Activated CD8-positive, alpha-beta memory T cell treated with anti-CD3 and anti-CD28 coated beads for 36 hours (primary cell): ENCODE data around the gene SYT9. TPM values are rescaled to one million over a fixed set of nuclear protein-coding genes. Genes with fewer than 3 reads are reported as not detected.

Source experiments
- CTCF ChIA-PET: fragments of 350-600 bp; sonication (Branson Sonifier 250); formaldehyde crosslinking; loops from one replicate; lab custom pipeline; 2021; ENCODE audit warnings: antibody characterized with exemption; lab: Charles Lee
- POLR2A ChIA-PET: fragments of 350-600 bp; sonication (Branson Sonifier 250); formaldehyde crosslinking; loops from one replicate; lab custom pipeline; 2021; ENCODE audit warnings: antibody characterized with exemption; lab: Charles Lee
- total RNA-seq, 2 experiments: library from RNA; stranded (reverse); gene quantifications; one replicate each; pipeline ENCODE4 v1.2.3, GENCODE V29; 2021

SYT9 gene
- total RNA-seq, 2 experiments from 2014 or later = not detected

DNA sequence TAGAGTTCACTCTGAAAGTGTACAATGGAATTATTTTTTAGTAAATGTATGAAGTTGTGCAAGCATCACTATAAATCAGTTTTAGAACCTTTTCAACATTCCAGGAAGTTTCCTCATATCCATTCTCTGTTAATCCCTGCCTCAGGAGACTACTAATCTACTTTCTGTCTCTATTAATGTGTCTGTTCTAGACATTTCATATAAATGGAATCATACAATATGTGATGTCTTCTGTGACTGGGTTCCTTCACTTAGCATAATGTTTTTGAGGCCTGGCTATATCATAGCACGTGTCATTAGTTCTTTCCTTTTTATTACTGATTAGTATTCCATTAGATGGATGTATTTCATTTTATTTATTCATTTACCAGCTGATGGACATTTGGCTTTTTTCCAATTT is 17.1 kb downstream of the SYT9 start:
- CTCF ChIA-PET = no interaction called here
- POLR2A ChIA-PET = no interaction called here

DNA sequence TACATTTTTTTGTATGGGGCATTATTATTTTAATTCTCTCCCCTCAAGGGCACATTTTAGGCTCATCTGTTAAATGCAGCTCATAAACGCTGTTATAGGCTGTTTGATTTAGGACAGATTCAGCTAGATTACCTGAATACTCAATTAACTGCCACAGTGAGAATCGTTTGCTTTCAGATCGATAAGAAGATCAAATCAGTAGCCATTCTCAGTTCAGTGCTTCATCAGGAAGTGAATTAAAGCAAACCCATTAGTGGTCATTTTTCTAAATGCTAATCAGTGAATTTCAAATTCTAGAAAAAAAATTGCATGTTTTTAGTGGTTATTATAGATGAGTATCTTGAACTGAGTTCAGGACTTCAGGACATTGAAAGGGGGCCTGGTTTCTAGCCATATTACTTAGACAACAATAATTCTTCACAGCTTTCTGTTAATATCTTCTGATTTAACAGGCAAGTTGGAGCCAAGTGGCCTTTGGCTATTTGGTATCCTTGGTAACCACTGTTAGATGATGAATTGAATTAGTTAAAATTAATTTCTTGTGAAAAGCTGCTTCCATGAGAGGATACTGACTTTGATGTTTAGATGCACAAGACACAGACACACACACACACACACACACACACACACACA is 18.6 kb downstream of the SYT9 start:
- ChIA-PET CTCF (interaction anchor here (0.6 kb wide), 1 partner anchor 1558 kb away, joined by 3 read pairs; no protein-coding TSS in a partner anchor), POLR2A (no interaction called here)

DNA sequence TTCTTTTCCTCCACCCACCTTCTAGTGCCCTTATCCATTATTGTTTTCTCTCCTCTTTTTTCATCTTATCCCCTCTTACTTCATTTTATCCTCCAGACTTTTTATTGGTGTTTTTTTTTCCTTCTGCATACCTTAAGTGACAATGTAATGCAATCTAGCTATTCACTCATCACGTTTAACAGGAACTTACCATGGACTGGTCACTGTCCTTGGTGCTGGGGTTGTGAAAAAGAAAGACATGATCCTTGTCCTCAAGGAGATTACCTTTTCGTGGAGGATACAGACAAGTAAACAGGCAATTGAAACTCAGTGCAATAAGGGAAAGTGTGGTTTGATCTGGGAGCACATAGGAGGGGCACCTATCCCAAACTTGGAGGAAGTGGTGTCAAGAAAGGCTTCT is 20.7 kb downstream of the SYT9 start:
- ChIA-PET CTCF (no interaction called here), POLR2A (no interaction called here)

DNA sequence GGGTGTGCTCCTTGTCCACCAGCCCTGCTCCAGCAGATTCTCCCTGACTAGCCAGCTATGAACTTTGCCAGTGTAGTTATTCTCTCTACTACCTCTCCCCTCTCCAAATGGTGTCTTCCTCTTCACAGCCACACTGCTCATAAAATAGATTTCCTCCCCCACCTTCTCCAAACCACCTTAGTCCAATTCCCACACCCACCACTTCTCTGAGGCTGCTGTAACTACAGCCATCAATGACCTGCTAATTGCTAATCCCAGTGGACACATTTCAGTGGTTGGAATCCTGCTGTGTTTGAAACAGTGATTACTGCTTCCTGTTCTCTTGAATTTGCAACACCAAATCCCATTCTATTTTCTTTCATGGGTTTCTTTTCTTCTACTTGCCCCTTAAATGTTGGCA is 23.4 kb downstream of the SYT9 start:
- POLR2A ChIA-PET = no interaction called here
- CTCF ChIA-PET = no interaction called here

DNA sequence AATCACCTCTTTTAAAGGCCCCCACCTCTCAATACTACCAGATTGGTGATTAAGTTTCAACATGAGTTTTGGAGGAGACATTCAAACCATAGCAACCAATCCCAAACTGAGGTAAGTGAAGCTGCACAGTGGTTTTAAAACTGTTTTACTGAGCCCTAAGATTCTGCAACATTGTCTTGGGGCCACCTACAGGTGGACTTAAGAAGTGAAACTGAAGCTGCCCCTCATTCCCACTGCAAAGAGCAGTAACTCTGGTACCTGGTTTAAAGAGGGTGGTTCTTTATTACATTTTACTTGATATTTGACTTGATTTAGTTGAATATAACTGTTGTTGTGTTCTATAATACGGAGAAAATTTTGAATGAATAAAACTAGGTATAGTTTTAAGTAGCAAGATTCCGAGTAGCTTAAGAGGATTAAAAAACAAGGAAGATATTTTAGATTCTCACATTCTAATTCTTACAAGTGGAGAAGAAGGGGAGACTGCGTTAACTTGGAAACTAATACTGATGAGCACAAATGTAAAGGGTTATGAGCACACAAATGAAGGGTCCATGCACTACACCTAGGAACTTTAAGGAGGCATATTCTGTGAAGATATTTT is 26.7 kb downstream of the SYT9 start:
- POLR2A ChIA-PET = no interaction called here
- CTCF ChIA-PET = no interaction called here

DNA sequence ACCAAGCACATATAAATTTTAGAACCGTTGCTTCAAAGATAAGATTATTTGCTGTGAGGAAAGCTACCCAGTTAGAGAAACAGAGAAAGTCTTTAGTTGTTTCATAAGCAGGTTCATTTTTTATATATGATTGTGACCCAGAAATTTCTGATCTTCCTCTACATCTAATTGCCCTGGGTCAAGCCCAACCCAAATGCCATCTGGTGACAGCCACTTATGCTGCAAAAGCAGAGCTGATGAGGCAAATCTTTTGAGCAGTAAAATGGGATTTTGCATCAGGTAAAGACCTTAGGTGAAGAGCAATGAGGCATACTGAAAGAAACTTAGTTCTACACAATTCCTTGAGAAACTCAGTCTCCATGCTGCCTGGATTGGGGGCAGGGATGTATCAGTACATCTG is 28.0 kb downstream of the SYT9 start:
- POLR2A ChIA-PET = no interaction called here
- CTCF ChIA-PET = no interaction called here

DNA sequence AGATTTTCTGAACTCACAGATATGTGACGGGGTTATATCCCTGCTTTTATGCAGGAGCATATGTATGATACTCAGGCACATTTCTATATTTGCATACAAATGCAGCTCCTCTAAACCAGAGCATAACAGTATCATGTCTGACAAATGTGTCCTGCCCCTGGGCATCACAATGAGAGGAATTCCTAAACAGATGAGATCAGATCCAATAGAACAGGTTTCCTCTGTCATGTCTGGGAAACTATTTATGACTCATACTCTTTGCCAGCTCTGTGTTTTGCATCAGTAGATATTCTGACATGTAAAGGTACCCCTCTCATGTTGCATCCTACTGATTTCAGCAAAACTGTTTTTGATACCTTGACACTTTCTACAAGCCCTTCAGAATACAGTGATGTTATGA is 29.4 kb downstream of the SYT9 start:
- POLR2A ChIA-PET = no interaction called here
- CTCF ChIA-PET = no interaction called here

DNA sequence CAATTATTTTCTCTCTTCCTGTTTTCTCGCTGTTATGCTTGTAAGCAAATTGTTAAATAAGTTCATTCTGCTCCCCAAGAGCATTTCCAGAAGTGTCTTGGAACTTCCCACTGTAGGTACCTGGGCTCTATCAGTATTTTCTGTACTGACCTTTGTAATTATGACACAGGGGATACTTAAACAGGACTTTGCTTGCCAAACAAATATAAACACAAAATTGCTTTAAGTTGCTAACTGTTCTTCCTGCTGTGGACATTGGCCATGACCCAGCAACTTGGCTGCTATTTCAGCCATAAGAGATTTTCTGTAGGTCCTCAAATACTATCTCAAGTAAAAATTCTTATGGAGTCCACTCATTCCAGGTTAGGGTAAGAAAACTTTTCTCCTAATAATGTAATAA is 30.1 kb downstream of the SYT9 start:
- ChIA-PET POLR2A (no interaction called here), CTCF (no interaction called here)

DNA sequence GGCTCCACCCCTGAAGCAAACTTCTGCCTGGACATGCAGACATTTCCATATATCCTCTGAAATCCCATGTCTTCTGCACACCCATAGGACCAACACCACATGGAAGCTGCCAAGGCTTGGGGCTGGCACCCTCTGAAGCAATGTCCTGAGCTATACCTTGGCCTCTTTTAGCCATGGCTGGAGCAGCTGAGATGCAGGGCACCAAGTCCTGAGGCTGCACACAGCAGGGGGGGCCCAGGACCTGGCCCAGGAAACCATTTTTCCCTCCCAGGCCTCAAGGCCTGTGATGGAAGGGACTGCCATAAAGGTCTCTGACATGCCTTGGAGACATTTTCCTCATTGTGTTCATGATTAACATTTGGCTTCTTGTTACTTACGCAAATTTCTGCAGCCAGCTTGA is 34.5 kb downstream of the SYT9 start:
- CTCF ChIA-PET = no interaction called here
- POLR2A ChIA-PET = no interaction called here

DNA sequence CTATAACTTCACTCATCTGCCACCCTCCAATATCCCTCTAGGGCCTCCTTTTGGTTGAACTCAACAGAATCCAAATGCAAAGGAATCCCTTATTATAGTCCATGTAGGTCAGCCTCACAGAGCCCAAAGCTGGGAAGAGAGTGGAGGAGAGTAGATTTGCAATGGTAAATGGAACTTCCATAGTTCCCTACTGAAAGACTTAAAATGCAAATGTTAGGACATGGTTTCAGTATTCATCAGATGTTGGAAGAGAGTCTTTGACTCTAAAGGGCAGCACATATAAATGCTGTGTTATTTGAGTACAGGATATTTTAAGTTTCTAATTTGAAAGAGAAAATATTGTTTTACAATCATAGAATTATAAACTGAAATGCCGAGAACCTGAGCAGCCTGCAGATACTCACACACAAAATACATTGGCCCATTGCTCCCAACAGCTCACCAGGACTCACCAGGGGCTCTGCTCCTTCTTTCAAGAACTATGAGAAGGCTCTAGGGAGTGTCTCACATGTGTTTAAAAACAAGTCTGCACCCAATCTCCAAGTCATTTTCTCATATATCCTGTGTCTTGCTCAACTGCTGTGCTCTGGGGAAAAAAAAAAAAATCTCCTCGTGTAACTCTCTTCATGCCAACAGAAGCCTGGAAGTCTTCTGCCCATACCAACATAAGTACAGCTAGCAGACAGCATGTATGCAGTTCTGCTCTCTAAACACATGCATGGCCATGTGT is 39.6 kb downstream of the SYT9 start:
- ChIA-PET CTCF (no interaction called here), POLR2A (no interaction called here)

DNA sequence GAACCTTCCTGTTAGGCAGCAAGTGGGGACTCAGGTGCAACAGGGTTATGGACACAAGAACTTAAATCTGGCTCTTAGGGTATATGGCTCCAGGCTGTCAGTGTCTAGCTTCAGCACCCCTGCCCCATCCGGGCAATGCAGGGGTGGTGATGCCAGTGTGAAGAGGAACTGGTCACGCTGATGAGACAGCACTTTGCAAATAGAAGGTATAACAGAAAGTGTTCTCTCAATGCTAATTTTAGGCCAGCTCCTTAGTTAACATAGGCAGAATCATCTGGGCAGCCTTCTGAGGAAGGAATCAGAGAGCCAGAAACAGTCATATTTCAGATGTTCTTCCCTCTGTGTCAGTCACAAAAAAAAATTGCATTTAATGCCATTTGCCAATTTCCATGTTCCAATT is 41.2 kb downstream of the SYT9 start:
- CTCF ChIA-PET = no interaction called here
- POLR2A ChIA-PET = no interaction called here

DNA sequence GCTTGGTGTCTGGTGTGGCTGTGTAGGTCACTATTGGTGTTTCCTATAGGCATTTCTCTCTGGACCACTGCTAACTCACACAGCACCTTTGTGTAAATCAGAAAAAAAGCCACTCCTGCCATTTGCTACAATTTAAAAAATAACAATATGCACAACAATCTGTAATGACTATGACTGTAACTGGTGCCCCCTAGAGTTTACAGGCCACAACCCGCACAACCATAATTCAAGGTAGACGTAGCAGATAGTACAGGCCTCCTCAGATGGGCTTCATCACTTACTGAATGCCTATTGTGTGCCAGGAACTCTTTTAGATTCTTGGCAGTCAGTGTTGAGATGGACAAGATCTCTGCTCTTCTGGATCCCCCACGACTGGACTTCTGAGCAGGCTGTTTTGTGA is 47.7 kb downstream of the SYT9 start:
- ChIA-PET POLR2A (no interaction called here), CTCF (no interaction called here)

DNA sequence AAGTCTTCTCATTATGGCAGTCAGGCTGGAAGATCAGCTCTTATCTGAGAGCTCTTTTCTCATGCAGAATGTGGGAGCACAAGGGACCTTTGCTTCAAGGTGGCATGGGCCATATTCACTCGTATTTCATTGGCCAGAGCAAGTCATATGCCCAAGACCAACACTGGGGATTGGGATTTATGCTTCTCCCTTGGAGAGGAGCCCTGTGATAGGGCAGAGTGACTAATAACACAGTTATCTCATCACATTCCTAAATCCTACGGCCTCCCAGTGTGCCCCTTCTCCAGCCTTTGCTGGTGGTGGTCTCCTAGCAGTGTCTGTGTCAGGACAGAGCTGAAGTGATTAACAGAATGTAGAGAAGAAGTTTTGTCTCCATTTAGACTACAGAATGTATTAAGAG is 48.6 kb downstream of the SYT9 start:
- POLR2A ChIA-PET = no interaction called here
- CTCF ChIA-PET = no interaction called here

DNA sequence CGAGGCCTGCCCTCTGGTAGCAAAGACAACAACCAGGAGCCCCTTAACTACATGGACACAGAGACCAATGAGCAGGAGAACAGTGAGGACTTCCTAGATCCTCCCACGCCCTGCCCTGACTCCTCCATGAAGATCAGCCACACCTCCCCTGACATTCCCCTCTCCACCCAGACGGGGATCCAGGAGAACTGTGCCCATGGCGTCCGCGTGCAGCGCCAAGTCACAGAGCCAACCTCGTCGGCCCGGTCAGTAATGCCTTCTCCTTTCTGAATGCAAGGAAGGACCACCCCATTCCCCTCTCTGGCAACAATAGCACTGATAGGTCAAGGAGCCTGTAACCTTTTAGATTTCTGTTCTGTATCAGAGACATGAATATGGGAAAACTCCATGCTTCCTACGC is 51.4 kb downstream of the SYT9 start:
- CTCF ChIA-PET = no interaction called here
- POLR2A ChIA-PET = no interaction called here

DNA sequence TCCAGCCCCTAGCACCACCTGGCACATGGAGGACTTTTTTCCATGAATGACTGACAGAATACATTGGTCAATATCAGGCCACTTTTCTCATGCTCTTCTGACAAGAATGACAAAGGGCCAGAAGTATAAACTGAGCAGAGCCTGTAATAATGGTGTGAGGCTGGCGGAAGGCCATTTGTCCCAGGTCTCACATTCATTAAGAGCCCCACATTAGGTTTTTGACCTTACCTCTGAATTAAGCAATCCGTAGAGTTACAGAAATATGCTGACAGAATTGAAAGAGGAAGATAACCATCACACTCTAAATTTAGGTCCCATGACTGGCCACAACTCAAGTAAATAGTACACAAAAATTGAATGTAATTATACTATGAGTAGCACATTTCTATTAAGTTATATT is 55.2 kb downstream of the SYT9 start:
- POLR2A ChIA-PET = no interaction called here
- CTCF ChIA-PET = no interaction called here

DNA sequence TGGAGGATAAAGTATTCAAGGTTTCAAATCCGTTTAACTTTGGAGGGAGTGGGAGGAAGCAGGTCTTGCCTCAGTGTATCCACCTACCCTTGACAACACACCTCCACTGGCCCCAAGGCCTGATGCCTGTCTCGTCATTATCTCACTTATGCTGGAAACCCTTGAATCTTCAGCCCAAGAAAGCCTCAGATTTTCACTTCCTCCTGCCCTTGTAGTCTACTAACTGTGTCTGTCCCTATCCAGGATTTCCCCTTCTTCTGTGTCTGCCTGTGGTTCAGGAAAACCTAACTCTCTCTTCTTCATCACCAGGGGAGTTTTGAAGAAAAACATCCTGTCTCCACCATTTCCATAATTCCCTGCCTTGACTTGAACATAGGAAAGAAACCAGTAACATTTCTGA is 56.1 kb downstream of the SYT9 start:
- CTCF ChIA-PET = no interaction called here
- POLR2A ChIA-PET = no interaction called here

DNA sequence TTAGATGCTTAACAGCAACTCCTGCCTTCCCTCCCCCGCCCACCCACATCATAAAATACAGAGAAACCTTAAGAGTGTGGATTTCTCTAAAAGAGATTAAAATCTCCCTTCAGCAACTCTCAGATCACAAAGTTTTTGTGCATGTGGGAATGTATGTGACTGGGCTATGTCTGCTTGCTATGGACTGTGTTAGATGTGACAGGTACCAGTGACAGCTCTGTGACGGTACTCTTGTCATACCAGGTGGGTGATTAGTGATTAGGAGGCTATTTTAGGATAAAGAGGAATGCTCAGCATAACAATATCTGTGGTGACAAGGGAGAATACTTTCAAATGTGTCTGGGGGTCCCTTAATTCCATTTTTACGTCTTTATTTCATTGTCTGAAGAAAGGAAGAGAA is 60.2 kb downstream of the SYT9 start:
- ChIA-PET CTCF (no interaction called here), POLR2A (no interaction called here)

DNA sequence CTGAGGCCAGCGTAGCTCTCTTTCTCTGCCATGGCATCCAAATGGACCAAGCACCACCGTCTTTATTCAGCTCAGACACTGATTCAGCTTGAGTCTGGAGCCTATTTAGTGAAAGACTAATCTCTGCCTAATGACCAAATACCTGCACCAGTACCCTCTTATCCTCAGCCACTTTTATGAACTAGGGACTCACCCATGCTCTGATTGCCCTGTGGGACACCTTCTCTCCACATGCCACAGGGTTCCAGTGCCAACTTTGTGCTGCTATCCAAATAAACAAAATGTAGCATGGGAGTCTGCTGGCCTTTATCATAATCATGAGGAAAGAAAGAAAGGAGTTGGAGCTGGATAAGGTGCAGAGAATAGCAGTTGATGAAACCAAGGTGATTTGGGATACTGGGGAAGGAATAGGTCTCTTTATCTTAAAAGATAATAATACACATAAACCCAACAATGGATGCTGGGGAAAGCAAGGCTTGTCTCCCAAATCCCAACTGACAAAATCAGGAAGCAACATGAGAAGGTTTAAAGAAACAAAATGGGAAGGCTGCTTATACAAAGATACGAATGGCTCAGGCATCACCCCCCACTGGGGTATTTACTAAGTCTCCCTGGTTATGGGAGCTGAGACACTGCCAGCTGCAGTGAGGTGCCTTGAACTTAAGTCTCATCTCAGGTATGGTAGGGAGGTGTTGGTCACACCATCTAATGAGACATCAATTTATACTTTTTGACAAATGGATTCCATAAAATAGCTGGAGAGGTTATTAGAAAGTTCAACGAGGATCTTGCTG is 63.3 kb downstream of the SYT9 start:
- CTCF ChIA-PET = no interaction called here

DNA sequence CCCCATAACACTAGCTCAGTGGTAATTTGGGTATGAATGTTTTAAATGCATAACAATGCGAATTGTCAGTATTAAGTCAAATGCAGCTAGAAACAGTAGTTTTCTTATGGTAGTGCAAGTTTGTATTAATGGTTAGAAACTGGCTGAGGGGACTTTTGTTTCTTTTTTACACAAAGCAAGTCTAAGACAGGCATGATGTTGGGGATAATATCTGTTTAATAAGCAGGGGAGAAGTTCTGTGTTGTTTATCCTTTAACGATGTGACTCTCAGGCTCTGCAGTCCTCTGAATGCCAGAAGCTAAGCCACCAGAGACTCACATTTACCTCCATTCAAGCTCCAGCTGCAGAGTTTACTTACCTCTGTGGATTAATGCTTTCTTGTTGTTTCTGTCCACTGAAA is 67.8 kb downstream of the SYT9 start:
- POLR2A ChIA-PET = no interaction called here

More for the DNA sequence above, 63.3 kb downstream of the SYT9 start:
- POLR2A ChIA-PET = no interaction called here

DNA sequence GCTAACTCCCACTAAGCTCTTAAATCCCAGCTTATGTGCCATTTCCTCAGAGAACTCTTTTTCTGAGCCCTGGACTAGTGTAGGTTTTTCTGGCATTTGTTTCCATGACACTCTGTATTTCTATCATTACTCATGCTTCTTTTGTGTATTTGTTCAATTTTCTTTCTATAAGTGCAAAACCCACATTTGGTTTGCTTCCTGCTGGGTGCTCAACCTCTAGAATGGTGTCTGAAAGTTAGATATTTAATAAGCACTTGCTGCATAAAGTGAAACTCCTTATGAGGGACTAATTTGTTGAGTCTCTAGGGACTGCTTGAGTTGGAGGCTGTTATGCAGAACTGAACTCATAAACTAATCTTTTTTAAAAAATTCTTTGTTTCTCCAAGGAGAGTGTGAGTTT is 68.6 kb downstream of the SYT9 start:
- ChIA-PET POLR2A (no interaction called here), CTCF (no interaction called here)

More for the DNA sequence above, 67.8 kb downstream of the SYT9 start:
- CTCF ChIA-PET = no interaction called here
